HG03432 (cell line): Measurements from ENCODE around the gene LSMEM2.
"Not testable (repeated sequence)": the region's sequence is repeated elsewhere in the genome, so short reads cannot be mapped to it uniquely, and the experiment has no call there.

Source experiments
- ATAC-seq: cut with Tn5 transposase; IDR thresholded peaks from one replicate; pipeline ENCODE4 v1.9.1; 2021; ENCODE audit warnings: mild to moderate bottlenecking, moderate library complexity; ENCODE audit not compliant: unreplicated experiment

The LSMEM2 gene

GRCh38 chr3:50264383-50264963 is 14.4 kb upstream of the LSMEM2 start:
- no peak for ATAC-seq

- no peak for ATAC-seq
Measured at GRCh38 chr3:50264964-50265485, 13.9 kb upstream of the LSMEM2 start.

GRCh38 chr3:50265571-50265970 is 13.3 kb upstream of the LSMEM2 start:
- ATAC-seq = no peak

GRCh38 chr3:50266017-50266416 is 12.9 kb upstream of the LSMEM2 start:
- ATAC-seq = no peak

- no peak for ATAC-seq
Measured at GRCh38 chr3:50266836-50267235, 12.1 kb upstream of the LSMEM2 start.

GRCh38 chr3:50267280-50267913 is 11.5 kb upstream of the LSMEM2 start:
- ATAC-seq = no peak

GRCh38 chr3:50268276-50268675 is 10.6 kb upstream of the LSMEM2 start:
- ATAC-seq = no peak

GRCh38 chr3:50268703-50269451 is 10.0 kb upstream of the LSMEM2 start, which contains the start of gene SEMA3B:
TSS of gene SEMA3B (plus strand) at chr3:50269147. CDS start at chr3:50269241, 94 bp downstream.
- no peak for ATAC-seq

- ATAC-seq = no peak
Measured at GRCh38 chr3:50269460-50269859, 9.4 kb upstream of the LSMEM2 start.

GRCh38 chr3:50269977-50270413 is 8.9 kb upstream of the LSMEM2 start:
- no peak for ATAC-seq

- no peak for ATAC-seq
Measured at GRCh38 chr3:50270422-50271224, 8.3 kb upstream of the LSMEM2 start.

- no peak for ATAC-seq
Measured at GRCh38 chr3:50271314-50271936, 7.5 kb upstream of the LSMEM2 start.

- not testable (repeated sequence) for ATAC-seq
Measured at GRCh38 chr3:50272538-50272910, 6.4 kb upstream of the LSMEM2 start.

- peak; percentile 81 for ATAC-seq
Measured at GRCh38 chr3:50272911-50273688, 5.8 kb upstream of the LSMEM2 start.

GRCh38 chr3:50273689-50274065 is 5.2 kb upstream of the LSMEM2 start:
- no peak for ATAC-seq

- ATAC-seq = no peak
Measured at GRCh38 chr3:50274371-50275104, 4.3 kb upstream of the LSMEM2 start.

- ATAC-seq = no peak
Measured at GRCh38 chr3:50275141-50275995, 3.5 kb upstream of the LSMEM2 start.
